Stimulated activated CD4-positive, alpha-beta T cell treated with anti-CD3 and anti-CD28 coated beads, Interleukin-2, amount 100 ng/mL, for 48 hours (primary cell): ENCODE data around the gene ECD.

ENCODE experiments used
- DNase-seq, 2 donors: peaks; one replicate each; pipeline ENCODE4 v3.0.0-alpha.2; 2020

ECD gene

GRCh38 chr10:73096041-73096448 is 71.8 kb downstream of the ECD start:
- DNase-seq = peak; percentile 58 to 61

GRCh38 chr10:73095481-73096021 is 72.3 kb downstream of the ECD start:
- DNase-seq = peak; percentile 13 to 28

GRCh38 chr10:73094986-73095480 is 72.8 kb downstream of the ECD start:
- no peak for DNase-seq

GRCh38 chr10:73093922-73094850 is 73.6 kb downstream of the ECD start:
- no peak for DNase-seq

GRCh38 chr10:73092830-73093229 is 75.0 kb downstream of the ECD start:
- no peak for DNase-seq

GRCh38 chr10:73088304-73088703 is 79.5 kb downstream of the ECD start:
- DNase-seq = no peak

GRCh38 chr10:73086816-73087215 is 81.0 kb downstream of the ECD start:
- DNase-seq = no peak

GRCh38 chr10:73084209-73084608 is 83.6 kb downstream of the ECD start:
- DNase-seq = no peak
